IPS DF 4.7 (cell line): ENCODE results near the gene PHKB.
"Not testable (repeated sequence)": the region's sequence is repeated elsewhere in the genome, so short reads cannot be mapped to it uniquely, and the experiment has no call there.

Experiments
- DNase-seq: peaks from one replicate; pipeline ENCODE4 v3.0.0-alpha.2; 2013; ENCODE audit warnings: low spot score; ENCODE audit errors: extremely low read depth

Gene PHKB

GRCh38 chr16:47460711-47461597 is at the start of gene PHKB, which contains the start of gene ITFG1:
Gene PHKB, plus strand, starts transcription at chr16:47461331. Its CDS starts 20 bp downstream, at chr16:47461351.
Gene ITFG1, minus strand, starts transcription at chr16:47461063. Its CDS starts 18 bp downstream, at chr16:47461045.
- peak; percentile 30 for DNase-seq

- no peak for DNase-seq
These were observed 48.1 kb upstream of the PHKB start for GRCh38 chr16:47413041-47413440.

GRCh38 chr16:47416869-47417268 is 44.3 kb upstream of the PHKB start:
- no peak for DNase-seq

- DNase-seq, result peak; percentile 5
These were observed 36.3 kb upstream of the PHKB start for GRCh38 chr16:47424846-47425245.

- DNase-seq, result no peak
These were observed 34.3 kb upstream of the PHKB start for GRCh38 chr16:47426806-47427205.

- DNase-seq, result no peak
These were observed 29.2 kb upstream of the PHKB start for GRCh38 chr16:47431960-47432359.

GRCh38 chr16:47434274-47434673 is 26.9 kb upstream of the PHKB start:
- not testable (repeated sequence) for DNase-seq

- DNase-seq, result not testable (repeated sequence)
These were observed 21.1 kb upstream of the PHKB start for GRCh38 chr16:47440066-47440465.

- DNase-seq, result not testable (repeated sequence)
These were observed 18.2 kb upstream of the PHKB start for GRCh38 chr16:47442884-47443283.

- DNase-seq, result no peak
These were observed 14.7 kb upstream of the PHKB start for GRCh38 chr16:47446431-47446830.

- no peak for DNase-seq
These were observed 12.1 kb upstream of the PHKB start for GRCh38 chr16:47448830-47449575.

- no peak for DNase-seq
These were observed 11.3 kb upstream of the PHKB start for GRCh38 chr16:47449788-47450187.

GRCh38 chr16:47458331-47458730 is 2.8 kb upstream of the PHKB start:
- no peak for DNase-seq

GRCh38 chr16:47459603-47460002 is 1.5 kb upstream of the PHKB start:
- no peak for DNase-seq

- no peak for DNase-seq
These were observed 796 bp upstream of the PHKB start for GRCh38 chr16:47460359-47460710.

- no peak for DNase-seq
These were observed 601 bp downstream of the PHKB start for GRCh38 chr16:47461598-47462266.

GRCh38 chr16:47463771-47464624 is 2.9 kb downstream of the PHKB start:
- no peak for DNase-seq

- no peak for DNase-seq
These were observed 4.9 kb downstream of the PHKB start for GRCh38 chr16:47465919-47466630.

GRCh38 chr16:47467501-47467900 is 6.4 kb downstream of the PHKB start:
- no peak for DNase-seq

- not testable (repeated sequence) for DNase-seq
These were observed 7.0 kb downstream of the PHKB start for GRCh38 chr16:47468070-47468689.
